Neuronal stem cell (in vitro differentiated cells): ENCODE data around the gene POLRMT.
A peak's percentile ranks its signal among the peaks of the same experiment; 100 is the strongest.

ENCODE experiments used
- DNase-seq: peaks from one replicate; pipeline ENCODE4 v3.0.0-alpha.2; 2013; ENCODE audit warnings: low spot score
- H2AFZ ChIP-seq: one replicate; pipeline ENCODE4 v1.6.1; 2013; ENCODE audit warnings: mild to moderate bottlenecking, low read length, inconsistent platforms
- H2AK5ac ChIP-seq: 2 replicates; pipeline ENCODE4 v1.6.1; 2013; ENCODE audit warnings: low read depth, mild to moderate bottlenecking, inconsistent platforms, low read length, moderate library complexity, mixed read lengths
- H2BK120ac ChIP-seq: 2 replicates; pipeline ENCODE4 v1.6.1; 2013; ENCODE audit warnings: low read depth, mild to moderate bottlenecking, inconsistent platforms, low read length, moderate library complexity, mixed read lengths
- H2BK12ac ChIP-seq: one replicate; pipeline ENCODE4 v1.6.1; 2013; ENCODE audit warnings: low read length, inconsistent platforms
- H2BK15ac ChIP-seq: 2 replicates; pipeline ENCODE4 v1.6.1; 2013; ENCODE audit warnings: mild to moderate bottlenecking, low read length, inconsistent platforms, mixed read lengths
- H2BK5ac ChIP-seq: one replicate; pipeline ENCODE4 v1.6.1; 2013; ENCODE audit warnings: inconsistent platforms, mild to moderate bottlenecking, low read length, moderate library complexity
- H3K14ac ChIP-seq: one replicate; pipeline ENCODE4 v1.6.1; 2013; ENCODE audit warnings: low read length, inconsistent platforms
- H3K18ac ChIP-seq: 2 replicates; pipeline ENCODE4 v1.6.1; 2013; ENCODE audit warnings: low read length, inconsistent platforms
- H3K23ac ChIP-seq: 2 replicates; pipeline ENCODE4 v1.6.1; 2013; ENCODE audit warnings: low read depth, mild to moderate bottlenecking, mixed read lengths, low read length, inconsistent platforms; ENCODE audit not compliant: poor library complexity
- H3K27ac ChIP-seq: replicated peaks from 3 replicates; pipeline ENCODE4 v1.5.1; 2013; ENCODE audit warnings: low read length, inconsistent platforms
- H3K27me3 ChIP-seq, 3 experiments: 2 replicates each; pipeline ENCODE4 v1.6.1; 2013; ENCODE audit warnings: low read length in 3 of 3, mild to moderate bottlenecking in 2 of 3, inconsistent platforms in 1 of 3, low read depth in 1 of 3, mixed read lengths in 1 of 3, moderate library complexity in 1 of 3; ENCODE audit not compliant: control insufficient read depth in 3 of 3, insufficient read depth in 3 of 3
- H3K36me3 ChIP-seq, 2 donors: replicated peaks in 1 of 2; 2 replicates each; pipeline ENCODE4 v1.6.1; 2013; ENCODE audit warnings: low read length in 2 of 2; ENCODE audit not compliant: control insufficient read depth in 2 of 2, insufficient read depth in 2 of 2
- H3K4ac ChIP-seq: 2 replicates; pipeline ENCODE4 v1.6.1; 2013; ENCODE audit warnings: inconsistent platforms, mild to moderate bottlenecking, low read length, moderate library complexity
- H3K4me1 ChIP-seq, 2 donors: 1 replicate in 1 of 2; 2 replicates in 1 of 2; pipeline ENCODE4 v1.6.1; 2013; ENCODE audit warnings: low read length in 2 of 2, low read depth in 1 of 2; ENCODE audit not compliant: control insufficient read depth in 2 of 2, insufficient read depth in 1 of 2
- H3K4me2 ChIP-seq: one replicate; pipeline ENCODE4 v1.6.1; 2013; ENCODE audit warnings: mild to moderate bottlenecking, low read length, inconsistent platforms; ENCODE audit not compliant: insufficient read depth, poor library complexity, severe bottlenecking
- H3K4me3 ChIP-seq, 2 donors: 2 replicates each; pipeline ENCODE4 v1.5.1; 2013; ENCODE audit warnings: low read length in 2 of 2, mild to moderate bottlenecking in 2 of 2, inconsistent platforms in 1 of 2, moderate library complexity in 1 of 2
- H3K79me1 ChIP-seq: one replicate; pipeline ENCODE4 v1.6.1; 2013; ENCODE audit warnings: low read depth, mild to moderate bottlenecking, inconsistent platforms, low read length, moderate library complexity
- H3K9ac ChIP-seq: one replicate; pipeline ENCODE4 v1.6.1; 2013; ENCODE audit warnings: mild to moderate bottlenecking, low read depth, low read length, inconsistent platforms; ENCODE audit not compliant: poor library complexity
- H3K9me3 ChIP-seq, 2 donors: replicated peaks in 1 of 2; 2 replicates each; pipeline versions ENCODE3 to v1.6.1; 2013; ENCODE audit warnings: low read length in 2 of 2, mild to moderate bottlenecking in 2 of 2, inconsistent platforms in 1 of 2, low read depth in 1 of 2, mixed read lengths in 1 of 2, moderate library complexity in 1 of 2; ENCODE audit not compliant: control insufficient read depth in 2 of 2, insufficient read depth in 1 of 2
- H4K8ac ChIP-seq: one replicate; pipeline ENCODE4 v1.6.1; 2013; ENCODE audit warnings: low read depth, mild to moderate bottlenecking, inconsistent platforms, low read length, moderate library complexity
- H4K91ac ChIP-seq: one replicate; pipeline ENCODE4 v1.6.1; 2013; ENCODE audit warnings: low read length, low read depth, mild to moderate bottlenecking, inconsistent platforms; ENCODE audit not compliant: poor library complexity
- WGBS, 2 donors: extraction: QIAGEN DNeasy Blood & Tissue Kit; methylation state at CpG; one replicate each; pipeline ENCODE4 v1.1.7; 2013; ENCODE audit warnings: missing lambda C conversion rate in 2 of 2, mixed read lengths in 1 of 2; ENCODE audit not compliant: insufficient read length in 2 of 2, insufficient replicate concordance in 1 of 2; ENCODE audit errors: extremely low coverage in 2 of 2; 5-methylcytosine and 5-hydroxymethylcytosine counted together

The POLRMT gene

DNA sequence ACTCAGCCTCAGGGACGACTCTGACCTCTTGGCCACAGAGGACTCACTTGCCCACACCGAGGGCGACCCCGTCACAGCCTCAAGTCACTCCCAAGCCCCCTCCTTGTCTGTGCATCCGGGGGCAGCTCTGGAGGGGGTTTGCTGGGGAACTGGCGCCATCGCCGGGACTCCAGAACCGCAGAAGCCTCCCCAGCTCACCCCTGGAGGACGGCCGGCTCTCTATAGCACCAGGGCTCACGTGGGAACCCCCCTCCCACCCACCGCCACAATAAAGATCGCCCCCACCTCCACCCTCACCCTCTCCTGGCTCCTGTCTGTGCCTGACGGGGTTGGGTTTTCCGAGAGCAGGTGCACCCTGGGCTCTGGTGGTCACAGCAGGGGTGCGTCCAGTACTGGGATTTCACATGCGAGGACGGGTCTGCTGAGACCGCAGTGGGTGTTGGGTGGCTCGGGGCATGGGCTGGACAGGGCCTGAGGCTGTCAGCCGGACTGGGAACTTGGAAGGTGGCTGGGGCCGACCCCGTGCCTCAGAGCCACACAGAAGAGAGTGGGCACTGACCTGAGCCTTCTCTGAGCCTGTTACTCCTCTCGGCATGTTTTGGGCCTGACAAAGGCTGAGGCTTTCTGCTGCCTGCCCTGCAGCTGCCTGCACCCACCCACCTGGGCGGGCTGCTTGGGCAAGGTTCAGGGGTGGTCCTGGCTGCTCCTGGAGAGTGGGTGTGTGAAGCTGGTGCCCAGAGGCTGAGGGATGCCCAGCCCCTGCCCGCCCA, 50.0 kb downstream of the POLRMT start:
- no peak overlapping the region for H2BK12ac ChIP-seq

DNA sequence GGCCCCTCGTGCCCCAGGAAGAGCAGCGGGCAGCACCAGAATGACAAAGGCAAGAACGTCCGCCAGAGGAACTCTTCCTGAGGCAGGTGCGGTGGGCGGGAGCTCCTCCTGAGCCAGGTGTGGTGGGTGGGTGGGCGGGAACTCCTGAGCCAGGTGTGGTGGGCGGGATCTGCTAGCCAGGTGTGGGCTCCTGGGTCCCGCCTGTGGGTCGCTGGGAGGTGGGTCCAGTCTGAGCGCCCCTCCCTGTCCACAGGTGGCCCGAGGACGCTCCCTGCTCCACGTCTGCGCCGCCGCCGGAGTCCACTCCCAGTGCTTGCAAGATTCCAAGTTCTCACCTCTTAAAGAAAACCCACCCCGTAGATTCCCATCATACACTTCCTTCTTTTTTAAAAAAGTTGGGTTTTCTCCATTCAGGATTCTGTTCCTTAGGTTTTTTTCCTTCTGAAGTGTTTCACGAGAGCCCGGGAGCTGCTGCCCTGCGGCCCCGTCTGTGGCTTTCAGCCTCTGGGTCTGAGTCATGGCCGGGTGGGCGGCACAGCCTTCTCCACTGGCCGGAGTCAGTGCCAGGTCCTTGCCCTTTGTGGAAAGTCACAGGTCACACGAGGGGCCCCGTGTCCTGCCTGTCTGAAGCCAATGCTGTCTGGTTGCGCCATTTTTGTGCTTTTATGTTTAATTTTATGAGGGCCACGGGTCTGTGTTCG, 50.7 kb downstream of the POLRMT start:
- H2BK12ac ChIP-seq, result no peak overlapping the region
- H4K91ac ChIP-seq, result no peak overlapping the region
- no peak overlapping the region for H3K23ac ChIP-seq
- no peak overlapping the region for H3K18ac ChIP-seq
- DNase-seq, result no peak
- no peak overlapping the region for H2BK120ac ChIP-seq
- H3K36me3 ChIP-seq, result peaks cover 44 to 52% of the 10 kb centered on the region in 2 donors
- H4K8ac ChIP-seq, result no peak overlapping the region
- no peaks in the 10 kb centered on the region for H3K27me3 ChIP-seq
- peaks cover 24% of the 10 kb centered on the region for H3K79me1 ChIP-seq
- H3K4ac ChIP-seq, result no peak overlapping the region
- no peak overlapping the region for H3K4me3 ChIP-seq
- no peak overlapping the region for H3K27ac ChIP-seq
- H2BK5ac ChIP-seq, result no peak overlapping the region
- peaks cover 0 to 2% of the 10 kb centered on the region in 2 donors for H3K4me1 ChIP-seq
- no peak overlapping the region for H3K14ac ChIP-seq
- no peak overlapping the region for H3K4me2 ChIP-seq
- no peaks in the 10 kb centered on the region for H3K9me3 ChIP-seq
- no peak overlapping the region for H2AK5ac ChIP-seq
- no CpG with 5 or more reads among the region's 31 CpGs for WGBS, 2 donors
- H2BK15ac ChIP-seq, result no peak overlapping the region
- no peak overlapping the region for H3K9ac ChIP-seq
- no peak overlapping the region for H2AFZ ChIP-seq

More for the DNA sequence above, 50.0 kb downstream of the POLRMT start:
- no CpG with 5 or more reads among the region's 27 CpGs for WGBS, 2 donors
- Histone ChIP-seq H3K79me1 (peaks cover 21% of the 10 kb centered on the region), H2AFZ (no peak overlapping the region), H3K14ac (no peak overlapping the region), H3K9me3 (no peaks in the 10 kb centered on the region), H3K4me2 (no peak overlapping the region), H3K18ac (peak overlapping the region; percentile 80), H2BK15ac (no peak overlapping the region), H3K36me3 (peaks cover 37 to 45% of the 10 kb centered on the region in 2 donors), H2BK5ac (no peak overlapping the region), H3K4me3 (no peak overlapping the region), H3K23ac (peak overlapping the region; percentile 78), H3K27me3 (peaks cover 1 to 5% (median 4%) of the 10 kb centered on the region in 3 experiments), H3K27ac (peak overlapping the region; percentile 66), H2AK5ac (no peak overlapping the region), H4K8ac (no peak overlapping the region), H3K4ac (no peak overlapping the region), H4K91ac (no peak overlapping the region), H2BK120ac (peak overlapping the region; percentile 61), H3K4me1 (peaks cover 0 to 4% of the 10 kb centered on the region in 2 donors), H3K9ac (peak overlapping the region; percentile 70)
- DNase-seq, result no peak

DNA sequence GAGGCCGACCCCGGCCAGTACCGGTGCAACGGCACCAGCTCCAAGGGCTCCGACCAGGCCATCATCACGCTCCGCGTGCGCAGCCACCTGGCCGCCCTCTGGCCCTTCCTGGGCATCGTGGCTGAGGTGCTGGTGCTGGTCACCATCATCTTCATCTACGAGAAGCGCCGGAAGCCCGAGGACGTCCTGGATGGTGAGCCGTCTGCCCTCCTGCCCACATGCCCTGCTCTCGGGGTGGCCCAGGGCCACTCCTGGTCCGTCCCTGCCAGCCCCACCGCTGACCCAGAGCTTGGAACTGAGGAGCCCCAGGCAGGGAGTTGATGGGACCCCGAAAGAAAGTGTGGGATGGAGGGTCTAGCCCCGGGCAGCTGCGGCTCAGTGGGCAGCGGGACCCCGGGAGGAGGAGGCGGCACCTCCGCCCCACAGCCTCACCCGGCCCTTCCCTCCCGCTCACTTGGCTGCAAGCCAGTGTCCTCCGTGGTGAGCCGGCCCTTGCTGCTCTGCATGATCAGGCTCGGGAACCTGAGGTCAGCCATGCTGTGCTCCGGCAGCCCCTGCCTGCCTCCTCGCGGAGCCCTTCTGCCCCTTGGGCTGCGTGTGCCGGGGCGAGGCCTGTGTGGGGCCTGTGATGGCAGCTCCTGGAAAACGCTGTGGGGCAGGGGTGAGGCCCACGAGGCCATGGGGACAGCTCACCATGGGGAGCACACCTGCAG, 51.8 kb downstream of the POLRMT start:
- Histone ChIP-seq H2BK120ac (no peak overlapping the region), H2AFZ (no peak overlapping the region)

More for the DNA sequence above, 51.8 kb downstream of the POLRMT start:
- peak overlapping the region; percentile 39 for H2BK5ac ChIP-seq
- H3K9ac ChIP-seq, result no peak overlapping the region
- no peaks in the 10 kb centered on the region for H3K9me3 ChIP-seq
- DNase-seq, result no peak
- WGBS, 2 donors, result no CpG with 5 or more reads among the region's 40 CpGs
- H3K27me3 ChIP-seq, result no peaks in the 10 kb centered on the region
- H3K23ac ChIP-seq, result peak overlapping the region; percentile 20
- no peak overlapping the region for H2AK5ac ChIP-seq
- H3K4me3 ChIP-seq, result peak overlapping the region in 1 of 2 donors; percentile 13
- H3K18ac ChIP-seq, result no peak overlapping the region
- H2BK15ac ChIP-seq, result no peak overlapping the region
- peaks cover 30% of the 10 kb centered on the region for H3K79me1 ChIP-seq
- H3K14ac ChIP-seq, result no peak overlapping the region
- no peak overlapping the region for H4K8ac ChIP-seq
- peaks cover 0 to 5% of the 10 kb centered on the region in 2 donors for H3K4me1 ChIP-seq
- H3K4me2 ChIP-seq, result no peak overlapping the region
- H3K4ac ChIP-seq, result no peak overlapping the region
- H3K36me3 ChIP-seq, result peaks cover 47 to 63% of the 10 kb centered on the region in 2 donors
- H2BK12ac ChIP-seq, result no peak overlapping the region
- H4K91ac ChIP-seq, result no peak overlapping the region
- H3K27ac ChIP-seq, result no peak overlapping the region
